Stimulated activated CD4-positive, alpha-beta T cell treated with anti-CD3 and anti-CD28 coated beads, Interleukin-1b, Interleukin-23, amount 100 ng/mL, for 24 hours (primary cell): ENCODE results near the gene GREB1.

ENCODE experiments used
- DNase-seq, 4 experiments: peaks; one replicate each; pipeline ENCODE4 v3.0.0-alpha.2; 2020; ENCODE audit warnings: low read depth in 4 of 4, low spot score in 1 of 4

The GREB1 gene

DNA sequence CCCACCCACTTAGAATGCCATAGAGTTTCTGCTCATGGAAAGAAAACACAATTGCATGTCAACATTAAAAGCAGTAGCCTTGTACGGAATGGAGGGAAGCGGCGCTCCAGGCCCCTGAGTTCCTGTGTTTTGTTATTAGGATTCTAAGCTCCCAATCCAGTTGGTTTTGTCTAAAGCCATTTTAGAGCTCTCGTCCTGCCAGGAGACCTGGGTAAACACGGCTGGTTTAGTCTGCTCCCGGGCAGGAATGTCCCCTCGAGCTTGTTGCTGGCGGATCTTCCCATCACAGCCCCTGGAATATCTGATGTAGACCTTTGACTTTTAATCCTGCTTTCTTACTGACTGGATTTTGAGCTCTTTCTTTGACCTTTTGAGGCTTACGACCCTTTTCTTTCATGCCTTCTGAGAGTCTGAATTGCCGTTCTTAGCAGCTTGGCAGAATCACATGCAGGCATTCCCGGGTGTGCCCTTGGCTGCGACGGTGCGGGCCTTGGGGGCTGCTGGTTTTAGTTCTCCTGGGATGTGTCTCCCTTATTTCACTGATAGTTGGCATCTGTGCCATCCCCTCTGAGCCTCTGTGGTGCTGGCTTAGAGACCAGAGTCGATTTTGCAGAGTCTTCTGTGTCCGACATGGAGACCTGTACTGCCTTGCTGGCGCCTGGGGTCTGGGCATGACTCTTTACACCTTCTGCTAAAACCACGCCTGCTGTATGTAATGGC lies 25.4 kb downstream of the GREB1 start:
- no peak for DNase-seq

DNA sequence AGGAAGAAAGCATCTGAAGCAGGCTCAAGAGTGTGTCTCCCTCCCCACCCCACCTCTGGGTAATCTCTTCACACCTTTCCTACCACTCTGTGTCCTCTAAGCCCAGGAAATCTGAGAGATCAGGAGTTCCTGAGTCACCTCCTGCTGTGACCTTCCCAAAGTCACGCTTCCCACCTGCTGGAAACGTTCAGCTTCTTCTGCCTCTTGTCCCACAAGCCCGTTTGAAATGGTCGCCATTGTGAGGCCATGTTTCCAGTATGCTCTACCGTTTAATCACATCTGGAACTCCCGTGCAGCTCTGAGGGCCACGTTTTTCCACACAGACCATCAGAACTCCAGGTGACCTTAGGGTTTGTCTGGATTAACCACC lies 25.9 kb downstream of the GREB1 start:
- no peak for DNase-seq

DNA sequence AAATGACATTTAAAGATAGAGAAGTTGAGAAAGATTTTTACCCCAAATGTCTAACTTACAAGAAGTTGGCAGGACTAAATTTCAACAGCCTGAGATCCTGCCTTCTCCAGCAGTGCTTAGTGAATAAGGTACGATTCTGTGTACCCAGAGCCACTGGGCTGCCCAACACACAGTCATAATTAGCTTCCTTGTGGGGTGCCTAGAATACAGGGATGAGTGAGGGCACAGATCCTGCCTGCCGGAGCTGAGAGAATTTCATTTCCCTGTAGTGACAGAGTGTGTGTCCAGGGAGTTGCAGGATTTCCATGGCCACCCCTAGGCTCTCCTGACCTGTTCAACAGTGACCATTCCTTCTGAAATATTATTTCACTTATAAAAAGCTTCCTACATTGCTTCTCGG lies 27.0 kb downstream of the GREB1 start:
- no peak for DNase-seq

DNA sequence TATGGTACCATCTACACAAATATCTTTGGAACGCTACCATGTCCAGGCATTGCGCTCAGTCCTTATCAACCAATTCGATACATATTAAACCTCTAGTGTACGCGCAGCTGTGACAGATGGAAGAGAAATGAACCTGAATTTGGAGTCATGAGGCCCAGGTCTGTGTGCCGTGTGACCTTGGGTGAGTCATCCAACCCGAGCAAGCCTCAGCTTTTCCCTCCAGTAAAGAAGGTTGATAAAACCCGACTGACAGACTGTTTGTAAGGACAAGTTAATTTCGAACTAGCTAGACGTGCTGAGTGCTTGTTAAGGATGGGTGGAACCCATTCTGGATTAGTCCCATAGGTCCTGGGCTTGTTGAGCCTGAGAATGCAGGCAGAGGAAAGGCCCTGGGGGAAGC lies 28.2 kb downstream of the GREB1 start:
- no peak for DNase-seq

DNA sequence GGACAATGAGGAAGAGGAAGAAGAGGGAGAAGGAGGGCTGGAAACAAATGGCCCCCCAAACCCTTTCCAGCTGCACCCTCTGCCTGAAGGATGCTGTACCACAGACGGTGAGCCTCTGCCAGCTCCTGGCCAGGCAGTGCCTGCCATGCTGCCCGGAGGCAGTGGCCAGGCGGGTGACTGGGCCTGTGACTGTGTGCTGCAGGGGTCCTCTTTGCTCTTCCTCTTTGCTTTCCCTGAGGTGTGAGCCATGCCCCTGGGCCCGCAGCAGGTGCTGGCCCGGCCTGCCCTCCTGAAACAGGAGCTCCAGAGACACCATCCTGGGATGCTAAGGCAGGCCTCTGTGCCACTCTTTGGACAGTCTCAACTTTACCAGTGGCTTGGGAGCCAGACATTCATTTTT lies 28.6 kb downstream of the GREB1 start:
- DNase-seq: no peak

DNA sequence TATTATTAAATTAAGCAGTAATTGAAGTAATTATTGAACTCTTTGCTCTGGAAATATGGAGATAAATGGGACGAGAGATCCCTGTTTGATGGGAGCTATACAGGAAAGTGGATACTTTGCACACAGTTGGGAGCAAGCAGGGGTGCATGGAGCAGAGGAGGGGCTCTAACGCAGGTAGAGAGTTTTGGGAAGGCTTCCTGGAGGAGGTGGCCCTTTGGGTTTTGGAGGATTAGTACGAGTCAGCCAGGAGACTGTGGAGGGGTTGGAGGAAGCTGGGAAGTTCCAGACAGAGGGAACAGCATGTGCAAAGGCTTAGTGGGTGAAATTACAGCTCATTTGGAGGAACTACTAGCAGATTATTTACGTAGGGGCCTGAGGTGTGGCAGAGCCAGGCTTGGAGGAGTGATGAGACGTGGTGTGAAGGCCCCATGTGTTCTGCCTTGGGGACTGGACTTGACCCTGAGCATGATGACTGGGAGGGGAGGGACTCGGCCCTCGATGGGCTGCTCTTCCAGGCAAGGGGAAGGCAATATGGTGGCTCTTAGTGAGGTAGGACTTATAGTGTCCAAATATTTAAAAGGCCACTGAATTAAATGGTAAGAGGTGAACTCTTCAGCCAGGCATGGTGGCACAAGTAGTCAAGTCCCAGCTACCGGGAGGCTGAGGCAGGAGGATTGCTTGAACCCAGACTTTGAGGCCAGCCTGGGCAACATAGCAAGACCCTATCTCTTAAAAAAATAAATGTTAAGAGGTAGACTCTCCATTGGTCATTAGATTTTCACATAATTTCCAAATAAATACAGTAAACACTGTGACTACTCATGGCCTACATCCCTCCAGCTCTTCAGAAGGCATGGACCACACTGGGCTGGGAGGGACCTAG lies 30.2 kb downstream of the GREB1 start:
- DNase-seq: no peak

DNA sequence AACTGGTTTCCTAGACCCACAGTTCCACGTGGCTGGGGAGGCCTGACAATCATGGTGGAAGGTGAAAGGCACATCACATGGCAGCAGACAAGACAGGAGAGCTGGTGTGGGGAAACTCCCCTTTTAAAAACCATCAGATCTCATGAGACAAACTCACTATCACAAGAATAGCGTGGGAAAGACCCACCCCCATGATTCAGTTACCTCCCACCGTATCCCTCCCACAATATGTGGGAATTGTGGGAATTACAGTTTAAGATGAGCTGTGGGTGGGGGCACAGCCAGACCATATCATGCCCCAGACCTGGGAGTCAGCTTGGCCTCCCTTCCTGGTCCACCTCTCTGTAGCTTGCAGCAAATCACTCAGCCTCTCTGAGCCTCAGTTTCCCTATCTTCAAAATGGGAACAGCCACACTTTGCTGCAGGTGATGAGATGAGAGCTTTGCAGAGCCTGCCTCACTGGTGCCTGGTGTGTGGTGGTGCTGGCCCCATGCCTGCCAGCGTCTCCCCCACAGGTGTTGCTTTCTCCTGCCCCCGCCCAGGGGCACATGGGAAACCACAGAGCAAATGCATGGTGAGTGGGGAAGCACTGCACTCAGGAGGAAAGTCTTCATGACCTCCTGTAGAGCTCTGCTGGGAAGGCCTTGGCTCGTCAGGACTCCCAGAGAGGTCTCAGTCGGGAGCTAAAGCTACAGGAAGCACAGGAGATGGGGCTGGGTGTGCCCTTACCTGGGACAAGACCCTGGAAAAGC lies 31.1 kb downstream of the GREB1 start:
- no peak for DNase-seq

DNA sequence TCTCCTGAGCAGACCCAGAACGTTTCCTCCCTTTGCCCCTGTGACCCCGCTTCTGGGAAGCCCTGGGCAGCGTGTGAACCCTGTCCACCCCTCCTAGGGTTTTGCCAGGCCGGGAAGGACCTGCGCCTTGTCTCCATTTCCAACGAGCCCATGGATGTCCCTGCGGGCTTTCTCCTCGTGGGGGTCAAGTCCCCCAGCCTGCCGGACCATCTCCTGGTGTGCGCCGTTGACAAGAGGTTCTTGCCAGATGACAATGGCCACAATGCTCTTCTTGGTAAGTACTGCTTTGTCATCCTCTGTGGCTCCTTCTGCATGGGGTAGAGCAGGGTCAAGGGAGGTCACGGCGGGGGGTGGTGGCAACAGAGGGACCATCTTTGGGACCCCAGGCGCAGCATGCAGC lies 32.5 kb downstream of the GREB1 start:
- DNase-seq: no peak

DNA sequence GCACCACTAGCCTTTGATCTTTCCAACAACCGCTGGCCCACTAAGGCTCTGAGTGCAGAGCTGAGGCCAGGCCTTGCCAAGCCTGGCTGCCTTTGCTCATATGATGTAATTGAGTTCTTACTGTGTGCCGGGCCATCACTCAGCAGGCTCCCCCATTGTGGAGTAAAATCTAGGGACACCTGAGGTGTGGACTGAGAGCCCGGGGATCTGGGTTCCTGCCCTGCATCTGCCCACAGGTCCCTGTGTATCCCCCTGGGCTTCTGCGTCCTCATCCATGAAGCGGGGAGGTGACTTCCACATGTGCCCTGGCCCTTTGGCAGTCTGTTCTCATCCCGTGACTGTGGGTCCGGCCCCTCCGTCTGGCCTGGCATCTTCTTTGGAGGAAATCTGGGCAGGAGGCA lies 33.8 kb downstream of the GREB1 start:
- DNase-seq: no peak

DNA sequence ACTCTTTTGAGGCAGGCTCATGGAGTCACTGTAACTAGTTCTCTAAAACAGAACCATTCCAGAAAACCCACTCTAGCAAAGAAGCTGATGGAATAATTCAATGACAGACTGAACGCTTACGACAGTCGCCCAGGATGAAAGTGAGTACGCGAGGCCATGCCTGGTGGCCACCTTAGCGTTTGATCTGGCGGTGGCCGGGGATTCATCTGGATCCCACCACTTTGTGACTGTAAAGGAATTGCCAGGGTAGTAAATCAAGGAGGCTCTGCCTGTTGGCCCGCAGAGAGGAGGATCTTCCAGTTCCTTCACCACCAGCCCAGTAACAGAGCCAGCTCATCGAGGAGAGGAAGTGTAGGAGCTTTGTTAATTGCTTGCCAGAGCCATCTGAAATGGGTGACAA lies 34.6 kb downstream of the GREB1 start:
- DNase-seq: no peak

DNA sequence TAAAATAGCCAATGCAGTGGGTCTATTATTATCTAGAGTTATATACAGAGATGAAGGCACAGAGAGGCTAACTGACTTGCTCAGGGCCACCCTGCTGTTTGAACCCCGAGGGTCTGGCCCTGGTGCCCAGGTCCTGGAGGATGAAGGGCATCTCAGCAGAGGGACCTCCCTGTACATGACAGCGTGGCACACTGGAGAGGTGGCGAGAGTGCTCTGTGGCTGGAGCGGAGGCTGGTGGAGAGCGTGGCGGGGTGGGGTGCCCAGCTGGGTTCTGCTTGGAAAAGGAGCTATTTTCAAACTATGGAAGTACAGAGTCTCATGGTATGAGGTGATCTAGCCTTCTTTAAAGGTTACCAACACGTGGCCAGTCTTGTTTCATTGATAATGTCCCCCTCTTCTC lies 35.8 kb downstream of the GREB1 start:
- DNase-seq: no peak

DNA sequence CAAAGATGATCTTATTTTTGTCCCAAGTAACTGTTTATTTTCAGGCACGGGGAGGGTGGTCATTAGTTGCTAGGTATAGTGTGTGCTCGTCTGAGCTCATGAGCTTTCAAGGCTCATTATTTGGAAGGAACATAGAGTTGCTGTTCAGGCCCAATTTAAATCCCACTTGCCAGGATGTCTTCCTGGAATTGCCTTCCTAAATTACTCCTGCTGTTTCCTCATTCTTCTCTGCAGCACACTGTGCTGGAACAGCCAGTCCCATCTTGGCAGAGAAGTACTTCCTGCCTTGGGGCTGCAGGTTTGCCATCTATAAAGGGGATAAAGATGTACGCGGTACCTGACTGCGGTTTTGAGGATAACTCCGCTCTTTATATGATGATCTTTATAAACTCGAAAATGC lies 37.3 kb downstream of the GREB1 start:
- DNase-seq: no peak

DNA sequence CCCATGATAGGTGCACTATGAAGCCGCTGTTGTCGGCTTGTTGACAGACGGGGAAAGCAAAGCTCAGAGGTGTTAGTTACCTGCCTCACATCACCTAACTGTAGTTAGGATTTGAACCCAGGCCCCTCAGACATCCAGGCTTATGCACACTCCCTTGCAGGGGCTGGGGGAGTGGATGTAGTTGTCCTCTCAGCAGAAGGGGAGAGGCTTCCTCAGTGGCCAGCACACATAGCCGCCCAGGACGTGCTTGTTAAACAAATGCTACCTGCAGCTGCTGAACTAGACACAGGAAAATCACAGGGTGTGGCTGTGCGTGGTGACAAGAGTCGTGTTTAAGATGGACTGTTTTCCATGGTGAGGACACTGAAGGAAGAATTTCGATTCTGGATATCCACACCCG lies 39.2 kb downstream of the GREB1 start:
- DNase-seq: no peak

DNA sequence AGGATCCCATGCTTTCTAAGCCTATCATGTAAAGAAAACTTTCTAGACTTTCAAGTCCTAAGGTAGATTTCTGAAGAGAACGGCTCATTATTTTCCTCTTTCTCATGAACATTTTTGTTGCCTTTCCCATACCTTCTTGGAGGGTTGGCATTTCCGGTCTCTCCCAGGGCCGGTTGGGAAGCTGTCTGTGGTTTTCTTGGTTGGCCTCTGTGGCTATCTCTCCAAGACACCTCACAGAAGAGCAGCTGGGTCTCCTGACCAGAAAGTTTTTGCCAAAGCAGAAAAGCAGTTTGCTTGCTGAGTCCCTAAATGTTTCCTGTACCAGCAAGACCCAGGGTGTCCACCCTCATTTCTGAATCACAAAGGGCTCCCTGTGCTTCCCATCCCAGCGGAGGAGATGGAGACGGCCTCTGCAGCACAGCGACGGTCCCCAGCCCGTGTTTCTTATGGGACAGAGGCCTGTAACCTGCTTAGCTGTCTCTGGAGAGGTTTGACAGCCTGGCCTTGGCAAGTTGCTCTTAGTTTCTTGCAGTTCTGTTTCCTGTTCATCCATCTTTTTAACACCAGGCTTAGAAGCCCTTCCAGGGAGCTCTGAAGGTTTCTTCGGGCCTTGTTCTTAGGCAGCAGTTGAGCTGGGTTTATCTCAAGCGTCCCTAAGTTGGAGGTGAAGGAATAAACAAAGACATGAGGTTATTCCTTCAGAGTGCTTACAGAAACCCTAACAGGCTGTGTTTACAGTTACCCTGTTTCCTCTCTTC lies 39.8 kb downstream of the GREB1 start:
- DNase-seq: no peak

DNA sequence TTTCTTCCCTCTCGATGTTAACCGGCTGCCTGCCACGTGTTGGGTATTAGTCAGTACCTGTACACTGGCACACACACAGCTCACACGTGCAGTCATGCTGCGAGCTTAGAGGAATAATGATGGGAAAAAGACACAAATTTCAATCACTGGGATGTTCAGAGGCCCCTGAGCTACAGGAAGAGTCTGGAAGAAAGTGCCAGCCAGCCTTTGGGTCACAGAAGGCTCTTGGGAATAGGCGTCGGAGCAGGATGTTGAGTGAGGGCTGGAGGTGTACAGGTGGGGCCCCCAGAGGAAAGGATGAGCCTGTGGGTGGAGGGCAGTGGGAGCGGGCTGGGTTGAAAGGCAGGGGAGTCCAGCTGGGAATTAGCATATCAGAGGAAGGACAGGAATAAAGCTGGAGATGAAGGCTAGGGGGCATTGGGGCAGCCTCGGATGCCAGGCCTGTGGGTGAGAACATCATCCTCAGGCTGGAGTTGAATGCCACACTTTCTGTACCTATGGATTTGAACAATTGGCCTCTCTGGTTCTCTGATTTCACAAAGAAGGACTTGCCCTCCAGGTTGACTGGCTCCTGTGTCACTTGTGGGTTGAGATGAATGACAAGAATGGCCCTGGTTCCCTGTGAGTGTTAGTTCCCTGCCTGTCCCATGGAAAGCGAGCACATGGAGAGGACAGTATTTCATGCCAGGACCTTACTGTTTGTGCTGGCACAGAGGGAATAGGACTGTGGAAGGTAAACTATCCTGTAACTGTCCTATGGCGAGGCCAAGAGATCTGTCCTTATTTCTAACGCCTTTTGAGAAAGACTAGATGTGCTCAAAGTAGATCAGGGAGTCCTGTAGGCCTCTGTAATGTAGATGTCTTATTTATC lies 40.6 kb downstream of the GREB1 start:
- no peak for DNase-seq

DNA sequence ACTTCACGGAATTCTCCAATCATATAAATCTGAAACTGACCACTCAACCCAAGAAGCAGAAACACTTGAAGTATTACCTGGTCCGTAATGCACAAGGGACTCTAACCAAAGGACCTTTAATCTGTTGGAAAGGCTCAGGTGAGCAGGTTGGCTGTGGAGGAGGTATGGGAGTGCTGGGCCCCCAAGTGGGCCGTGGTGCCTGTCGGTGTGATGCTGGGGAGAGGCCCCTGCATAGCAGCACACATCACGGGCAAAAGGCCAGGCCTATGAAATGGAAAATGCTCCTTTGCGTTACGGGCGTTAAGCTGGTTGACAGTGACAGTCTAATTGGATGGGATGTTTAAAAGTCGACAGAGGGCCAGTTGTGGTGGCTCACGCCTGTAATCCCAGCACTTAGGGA lies 42.6 kb downstream of the GREB1 start:
- no peak for DNase-seq

DNA sequence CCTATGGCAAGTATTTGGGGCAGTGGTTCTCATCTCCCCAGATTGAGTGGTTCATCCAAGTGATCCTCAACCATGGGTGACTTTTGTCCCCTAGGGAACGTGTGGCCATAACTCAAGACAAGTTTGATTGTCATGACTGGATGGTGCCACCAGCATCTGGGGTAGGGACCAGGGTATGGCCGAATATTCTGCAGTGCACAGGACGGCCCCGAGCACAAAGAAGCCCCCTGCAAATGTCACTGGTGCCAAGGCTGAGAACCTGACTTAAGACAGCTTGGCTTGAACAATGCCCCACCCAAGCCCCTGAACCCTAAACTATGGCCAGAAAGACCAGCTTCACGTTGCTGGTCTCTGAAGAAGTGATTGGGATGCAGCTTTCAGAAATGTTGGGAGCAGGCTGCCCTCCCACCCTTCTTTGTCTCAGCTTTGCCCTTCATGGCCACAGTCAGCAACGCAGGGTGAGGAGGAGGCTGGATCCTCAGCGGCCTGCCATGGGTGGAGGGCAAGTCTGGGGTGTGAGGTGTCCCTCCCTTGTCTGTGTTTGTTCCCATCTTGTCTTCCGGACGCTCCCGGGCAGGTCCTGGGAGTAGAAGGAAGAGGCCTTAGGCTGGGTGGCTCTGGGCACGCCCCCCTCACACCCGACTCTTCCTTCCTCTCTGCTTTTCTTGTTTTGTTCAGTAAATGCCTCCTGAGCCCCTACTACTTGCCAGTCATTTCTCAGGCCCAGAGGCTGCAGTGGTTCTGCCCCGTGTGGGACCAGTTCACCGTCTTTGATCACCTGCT lies 43.4 kb downstream of the GREB1 start:
- DNase-seq: no peak

DNA sequence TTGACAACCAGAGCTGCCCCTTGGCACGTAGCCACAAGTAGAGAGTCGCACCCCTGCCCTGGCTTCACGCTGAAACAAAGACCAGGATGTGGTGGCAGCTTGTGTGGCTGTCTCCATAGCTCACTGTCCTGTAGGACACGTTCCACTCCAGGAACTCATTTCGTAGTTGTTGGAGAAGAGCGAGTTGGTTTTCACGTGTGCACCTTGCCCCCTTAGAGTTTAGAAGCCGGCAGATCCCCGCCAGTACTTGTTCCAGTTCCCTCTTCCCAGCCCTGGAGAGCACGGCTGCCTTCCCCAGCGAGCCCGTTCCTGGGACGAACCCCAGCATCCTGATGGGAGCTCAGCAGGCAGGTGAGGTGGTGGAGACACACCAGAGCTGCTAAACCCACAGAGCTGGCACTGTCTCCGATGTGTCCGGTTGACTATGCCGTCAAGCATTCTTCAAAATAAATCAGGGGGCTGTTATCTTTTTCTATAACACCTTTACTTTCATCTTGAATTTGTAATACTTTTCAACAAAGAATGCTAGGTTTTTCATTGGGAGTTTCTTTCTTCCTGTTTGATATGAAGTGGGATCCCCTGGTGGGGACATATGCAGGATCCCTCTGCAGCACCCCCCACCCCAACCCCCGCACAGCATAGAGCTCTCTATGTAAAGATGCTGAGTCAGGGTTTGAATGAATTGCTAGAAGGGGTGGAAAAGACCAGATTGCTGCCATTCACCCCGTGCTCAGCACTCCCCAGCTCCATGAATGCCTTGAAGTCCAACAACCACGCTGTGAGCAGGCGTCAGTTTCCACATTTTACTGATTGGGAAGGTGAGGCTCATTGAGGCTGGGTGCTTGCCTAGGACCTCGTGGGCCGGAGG lies 44.5 kb downstream of the GREB1 start:
- DNase-seq: no peak
